ENCODE results near the gene EPC1.
"Not testable (repeated sequence)": the region's sequence is repeated elsewhere in the genome, so short reads cannot be mapped to it uniquely, and the experiment has no call there.

The EPC1 gene

GRCh38 chr10:32367793-32368453, 21.0 kb upstream of the EPC1 start:
- DNase-seq = peak; percentile 15

GRCh38 chr10:32366588-32366987, 19.6 kb upstream of the EPC1 start:
- DNase-seq = no peak

GRCh38 chr10:32366111-32366510, 19.2 kb upstream of the EPC1 start:
- no peak for DNase-seq

- not testable (repeated sequence) for DNase-seq
These were observed 18.4 kb upstream of the EPC1 start for GRCh38 chr10:32365404-32365803.

GRCh38 chr10:32362571-32362970, 15.6 kb upstream of the EPC1 start:
- DNase-seq = no peak

GRCh38 chr10:32360884-32361283, 13.9 kb upstream of the EPC1 start:
- DNase-seq = no peak

GRCh38 chr10:32360241-32360640, 13.3 kb upstream of the EPC1 start:
- DNase-seq = no peak

- DNase-seq = no peak
These were observed 10.2 kb upstream of the EPC1 start for GRCh38 chr10:32357056-32357735.

- not testable (repeated sequence) for DNase-seq
These were observed 7.7 kb upstream of the EPC1 start for GRCh38 chr10:32354690-32355089.

- DNase-seq = no peak
These were observed 3.9 kb upstream of the EPC1 start for GRCh38 chr10:32350811-32351350.

GRCh38 chr10:32349968-32350738, 3.2 kb upstream of the EPC1 start:
- no peak for DNase-seq

- DNase-seq = no peak
These were observed 2.2 kb upstream of the EPC1 start for GRCh38 chr10:32349199-32349585.

GRCh38 chr10:32348297-32349198, 1.6 kb upstream of the EPC1 start:
- no peak for DNase-seq

GRCh38 chr10:32347363-32348022, 535 bp upstream of the EPC1 start:
- no peak for DNase-seq

GRCh38 chr10:32346134-32346550, 816 bp downstream of the EPC1 start:
- DNase-seq = peak; percentile 87

GRCh38 chr10:32341596-32341995, 5.4 kb downstream of the EPC1 start:
- no peak for DNase-seq

- DNase-seq = no peak
These were observed 6.3 kb downstream of the EPC1 start for GRCh38 chr10:32340596-32341180.

- DNase-seq = no peak
These were observed 8.7 kb downstream of the EPC1 start for GRCh38 chr10:32338262-32338661.

- DNase-seq = no peak
These were observed 9.6 kb downstream of the EPC1 start for GRCh38 chr10:32337350-32337749.

- no peak for DNase-seq
These were observed 13.1 kb downstream of the EPC1 start for GRCh38 chr10:32333849-32334248.

- DNase-seq = no peak
These were observed 14.6 kb downstream of the EPC1 start for GRCh38 chr10:32332299-32332750.

GRCh38 chr10:32331606-32332005, 15.4 kb downstream of the EPC1 start:
- DNase-seq = no peak

Measured in NCI-H2171 treated with DMSO at 0.1 percent for 48 hours (cell line).